Measurements from ENCODE around the gene CRLF1. TPM values are rescaled to one million over a fixed set of nuclear protein-coding genes. Genes with fewer than 3 reads are reported as not detected.
A peak's percentile ranks its signal among the peaks of the same experiment; 100 is the strongest.

The CRLF1 gene
- total RNA-seq, 2 donors from 2014 or later = 10.4 to 10.5 TPM

- Mint-ChIP-seq H3K36me3 (ENCODE audit: low read depth) (peaks cover 2% of the 10 kb centered on the region), H3K4me3 (no peak overlapping the region), H3K4me1 (peaks cover 40% of the 10 kb centered on the region), H3K27ac (peak overlapping the region; percentile 92), H3K27me3 (ENCODE audit: insufficient read depth) (no peaks in the 10 kb centered on the region), H3K9me3 (no peaks in the 10 kb centered on the region)
- 71 to 86% methylated on average over 13 of the region's 13 CpGs for WGBS, 2 experiments (ENCODE audit: insufficient coverage in 1 of 2, insufficient read length in 1 of 2)
- Histone ChIP-seq H3K36me3 (ENCODE audit: control insufficient read depth, insufficient read depth, low read length) (no peaks in the 10 kb centered on the region), H3K9ac (ENCODE audit: extremely low read depth, low read length, poor library complexity, severe bottlenecking) (no peak overlapping the region), H3K4me1 (ENCODE audit: control insufficient read depth, insufficient read depth, low read length) (peaks cover 24% of the 10 kb centered on the region), H3K27me3 (ENCODE audit: control insufficient read depth, insufficient read depth, low read length, poor library complexity, severe bottlenecking) (no peaks in the 10 kb centered on the region), H3K27ac (ENCODE audit: low read depth, low read length) (no peak overlapping the region), H3K4me3 (ENCODE audit: low read length) (no peak overlapping the region), H3K9me3 (ENCODE audit: control insufficient read depth, low read length) (no peaks in the 10 kb centered on the region)
- peak; percentile 49 for DNase-seq
- TF ChIP-seq CTCF (conservative IDR thresholded peaks at IDR 0.05) = no peak
Measured at GRCh38 chr19:18648973-18649315, 42.3 kb upstream of the CRLF1 start.

- no peak for TF ChIP-seq CTCF (conservative IDR thresholded peaks at IDR 0.05)
- no peaks in the 10 kb centered on the region for H3K9me3 Mint-ChIP-seq
- no peaks in the 10 kb centered on the region for H3K27me3 Mint-ChIP-seq (ENCODE audit: insufficient read depth)
- no peak for DNase-seq
- no peak overlapping the region for H3K27ac Mint-ChIP-seq
- Histone ChIP-seq H3K9ac (ENCODE audit: extremely low read depth, low read length, poor library complexity, severe bottlenecking) (no peak overlapping the region), H3K9me3 (ENCODE audit: control insufficient read depth, low read length) (no peaks in the 10 kb centered on the region), H3K4me3 (ENCODE audit: low read length) (no peak overlapping the region), H3K27ac (ENCODE audit: low read depth, low read length) (no peak overlapping the region), H3K36me3 (ENCODE audit: control insufficient read depth, insufficient read depth, low read length) (no peaks in the 10 kb centered on the region), H3K27me3 (ENCODE audit: control insufficient read depth, insufficient read depth, low read length, poor library complexity, severe bottlenecking) (no peaks in the 10 kb centered on the region), H3K4me1 (ENCODE audit: control insufficient read depth, insufficient read depth, low read length) (peaks cover 24% of the 10 kb centered on the region)
- H3K4me3 Mint-ChIP-seq = no peak overlapping the region
- H3K4me1 Mint-ChIP-seq = peaks cover 40% of the 10 kb centered on the region
- H3K36me3 Mint-ChIP-seq (ENCODE audit: low read depth) = peaks cover 3% of the 10 kb centered on the region
- WGBS, 2 experiments (ENCODE audit: insufficient coverage in 1 of 2, insufficient read length in 1 of 2) = 96 to 97% methylated on average over 10 of the region's 10 CpGs
Measured at GRCh38 chr19:18647807-18648206, 41.2 kb upstream of the CRLF1 start.

GRCh38 chr19:18647371-18647767, 40.8 kb upstream of the CRLF1 start:
- no peaks in the 10 kb centered on the region for H3K27me3 Mint-ChIP-seq (ENCODE audit: insufficient read depth)
- no peak overlapping the region for H3K27ac ChIP-seq (ENCODE audit: low read depth, low read length)
- H3K36me3 ChIP-seq (ENCODE audit: control insufficient read depth, insufficient read depth, low read length) = no peaks in the 10 kb centered on the region
- peaks cover 3% of the 10 kb centered on the region for H3K36me3 Mint-ChIP-seq (ENCODE audit: low read depth)
- no peak overlapping the region for H3K9ac ChIP-seq (ENCODE audit: extremely low read depth, low read length, poor library complexity, severe bottlenecking)
- peaks cover 40% of the 10 kb centered on the region for H3K4me1 Mint-ChIP-seq
- H3K27me3 ChIP-seq (ENCODE audit: control insufficient read depth, insufficient read depth, low read length, poor library complexity, severe bottlenecking) = no peaks in the 10 kb centered on the region
- H3K4me3 ChIP-seq (ENCODE audit: low read length) = no peak overlapping the region
- no peaks in the 10 kb centered on the region for H3K9me3 Mint-ChIP-seq
- 100% methylated on average over 1 of the region's 1 CpG for WGBS, 2 experiments (ENCODE audit: insufficient coverage in 1 of 2, insufficient read length in 1 of 2)
- DNase-seq = no peak
- H3K27ac Mint-ChIP-seq = no peak overlapping the region
- no peak overlapping the region for H3K4me3 Mint-ChIP-seq
- no peaks in the 10 kb centered on the region for H3K9me3 ChIP-seq (ENCODE audit: control insufficient read depth, low read length)
- H3K4me1 ChIP-seq (ENCODE audit: control insufficient read depth, insufficient read depth, low read length) = peaks cover 24% of the 10 kb centered on the region
- TF ChIP-seq CTCF (conservative IDR thresholded peaks at IDR 0.05) = no peak
